A549 treated with CORT108297 at 1 μM for 4 hours (cell line): ENCODE data around the gene GRIK2. TPM values are rescaled to one million over a fixed set of nuclear protein-coding genes. Genes with fewer than 3 reads are reported as not detected.

Experiments used
- total RNA-seq: library from RNA; stranded (reverse); fragments of 200-300 nt; extraction: Qiagen RNA extraction; gene quantifications from 5 replicates; pipeline ENCODE4 v1.2.3, GENCODE V29; 2022

The GRIK2 gene
- 0.30 to 0.48 TPM (median 0.35 TPM) in 5 replicates for total RNA-seq

GRCh38 chr6:101393251-101393828, at the start of gene GRIK2:
TSS of gene GRIK2 (plus strand) at chr6:101393708.

